Endodermal cell (in vitro differentiated cells): ENCODE results near the gene ENKUR. TPM values are rescaled to one million over a fixed set of nuclear protein-coding genes. Genes with fewer than 3 reads are reported as not detected.

Experiments
- DNase-seq: peaks from one replicate; pipeline ENCODE4 v3.0.0-alpha.2; 2017
- H3K27ac ChIP-seq: 2 replicates; pipeline ENCODE4 v1.5.1; 2013; ENCODE audit warnings: mild to moderate bottlenecking, low read depth, low read length, moderate library complexity
- H3K27me3 ChIP-seq: 2 replicates; pipeline ENCODE4 v1.6.1; 2013; ENCODE audit warnings: mild to moderate bottlenecking, low read length, moderate library complexity; ENCODE audit not compliant: insufficient read depth, control insufficient read depth, poor library complexity, severe bottlenecking
- H3K36me3 ChIP-seq: 2 replicates; pipeline ENCODE4 v1.7.0; 2013; ENCODE audit warnings: mild to moderate bottlenecking, low read length, moderate library complexity; ENCODE audit not compliant: control insufficient read depth, insufficient read depth
- H3K4me1 ChIP-seq: one replicate; pipeline ENCODE4 v1.7.0; 2013; ENCODE audit warnings: low read length; ENCODE audit not compliant: control insufficient read depth, insufficient read depth
- H3K4me3 ChIP-seq: 2 replicates; pipeline ENCODE4 v1.5.1; 2013; ENCODE audit warnings: mild to moderate bottlenecking, low read length, moderate library complexity
- H3K9ac ChIP-seq: 2 replicates; pipeline ENCODE4 v1.6.1; 2013; ENCODE audit warnings: mild to moderate bottlenecking, low read length, moderate library complexity; ENCODE audit not compliant: poor library complexity, severe bottlenecking; ENCODE audit errors: extremely low read depth
- H3K9me3 ChIP-seq: 2 replicates; pipeline ENCODE4 v1.6.1; 2013; ENCODE audit warnings: mild to moderate bottlenecking, low read length, moderate library complexity; ENCODE audit not compliant: control insufficient read depth
- H3K27ac Mint-ChIP-seq: 2 replicates; pipeline ENCODE4 v1.8.0; 2020; ENCODE audit warnings: mixed read lengths
- H3K27me3 Mint-ChIP-seq: 2 replicates; pipeline ENCODE4 v1.8.0; 2021; ENCODE audit warnings: mild to moderate bottlenecking, mixed read lengths; ENCODE audit not compliant: insufficient read depth
- H3K36me3 Mint-ChIP-seq: 2 replicates; pipeline ENCODE4 v1.8.0; 2020; ENCODE audit warnings: low read depth, mixed read lengths
- H3K4me1 Mint-ChIP-seq: 2 replicates; pipeline ENCODE4 v1.8.0; 2020; ENCODE audit warnings: mixed read lengths
- H3K4me3 Mint-ChIP-seq: 2 replicates; pipeline ENCODE4 v1.8.0; 2020; ENCODE audit warnings: mild to moderate bottlenecking, moderate library complexity, mixed read lengths
- H3K9me3 Mint-ChIP-seq: 2 replicates; pipeline ENCODE4 v1.8.0; 2020; ENCODE audit warnings: mild to moderate bottlenecking, mixed read lengths
- WGBS, 2 experiments: methylation state at CpG; one replicate each; pipeline versions ENCODE4 v1.1.5 to v1.1.7; 2013; ENCODE audit warnings: missing lambda C conversion rate in 2 of 2, mixed read lengths in 1 of 2; ENCODE audit not compliant: insufficient coverage in 1 of 2, insufficient read length in 1 of 2; 5-methylcytosine and 5-hydroxymethylcytosine counted together
- total RNA-seq, 2 donors: library from RNA; stranded (reverse); fragmentation: NEBNext Ultra II Directional in 1 of 2; extraction: Animal tissue kit (Norgen Biotek cat#: 25700) in 1 of 2; gene quantifications; 2 replicates in 1 of 2; 3 replicates in 1 of 2; pipeline ENCODE4 v1.2.1, GENCODE V29; 2021
- TF ChIP-seq, protein P1 (sequence below): fragments of 200-600 bp; sonication (generic); conservative IDR thresholded peaks from 2 replicates; pipeline ENCODE4 v1.5.0; 2021; ENCODE audit warnings: antibody characterized with exemption, mild to moderate bottlenecking

The ENKUR gene
- total RNA-seq, 2 donors from 2014 or later: not detected

DNA sequence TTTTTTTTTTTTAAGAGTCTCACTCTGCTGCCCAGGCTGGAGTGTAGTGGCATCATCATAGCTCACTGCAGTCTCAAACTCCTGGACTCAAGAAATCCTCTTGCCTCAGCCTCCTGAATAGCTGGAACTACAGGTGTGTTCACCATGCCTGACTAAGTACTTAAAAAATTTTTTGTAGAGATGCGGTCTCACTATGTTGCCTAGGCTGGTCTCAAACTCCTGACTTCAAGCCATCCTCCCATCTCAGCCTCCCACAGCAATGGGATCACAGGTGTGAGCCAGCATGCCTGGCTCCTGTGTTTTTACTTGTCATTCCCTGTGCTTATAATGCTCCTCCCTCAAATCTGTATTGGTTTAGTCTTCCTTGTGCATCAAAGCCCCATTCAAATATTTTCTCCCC, 47.2 kb upstream of the ENKUR start:
- H3K27ac Mint-ChIP-seq: no peak overlapping the region
- no peaks in the 10 kb centered on the region for H3K27me3 ChIP-seq

DNA sequence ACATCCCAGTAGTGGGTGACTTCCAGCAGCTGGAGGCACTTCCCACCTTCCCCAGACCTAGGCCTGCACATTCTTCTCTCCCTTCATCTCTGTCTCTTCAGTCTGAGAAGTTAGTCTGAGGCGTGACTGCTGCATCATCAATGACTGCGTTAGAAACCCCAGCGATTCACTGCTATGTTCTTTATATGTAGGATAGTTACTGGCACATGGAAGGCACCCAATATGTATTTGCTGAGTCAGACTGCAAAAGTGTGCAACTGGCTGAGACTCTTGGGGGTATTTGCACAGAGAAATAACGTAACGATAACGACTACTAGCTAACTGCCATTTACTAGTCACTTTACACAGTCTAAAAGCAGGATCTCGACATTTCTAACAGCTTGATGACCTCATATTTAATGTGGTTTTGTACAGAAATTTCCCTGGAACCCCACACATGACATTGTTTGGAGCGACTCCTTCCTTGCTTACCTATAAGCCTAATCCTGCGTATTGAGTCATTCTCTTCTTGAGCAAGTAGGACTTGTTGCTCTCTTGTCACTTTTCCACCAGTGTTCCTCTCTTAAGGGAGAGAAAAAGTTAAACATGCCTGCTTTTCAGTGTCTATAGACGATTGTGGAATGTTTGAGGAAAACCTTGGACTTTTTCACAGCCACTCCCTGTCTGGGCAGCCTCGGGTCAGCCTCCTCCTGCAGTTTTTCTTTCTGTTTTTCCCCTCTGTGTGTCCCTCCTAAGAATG, 45.9 kb upstream of the ENKUR start:
- H3K36me3 ChIP-seq: no peaks in the 10 kb centered on the region
- WGBS, 2 experiments: 85 to 92% methylated on average over 8 to 11 of the region's 11 CpGs
- no peak overlapping the region for H3K9ac ChIP-seq
- no peak overlapping the region for H3K4me3 ChIP-seq
- Mint-ChIP-seq H3K36me3 (no peaks in the 10 kb centered on the region), H3K4me1 (peaks cover 8% of the 10 kb centered on the region), H3K27ac (no peak overlapping the region), H3K27me3 (peaks cover 11% of the 10 kb centered on the region), H3K4me3 (no peak overlapping the region), H3K9me3 (no peaks in the 10 kb centered on the region)
- H3K27ac ChIP-seq: no peak overlapping the region
- no peaks in the 10 kb centered on the region for H3K9me3 ChIP-seq
- no peak for DNase-seq
- no peaks in the 10 kb centered on the region for H3K27me3 ChIP-seq
- H3K4me1 ChIP-seq: no peaks in the 10 kb centered on the region
- TF ChIP-seq, protein P1, sequence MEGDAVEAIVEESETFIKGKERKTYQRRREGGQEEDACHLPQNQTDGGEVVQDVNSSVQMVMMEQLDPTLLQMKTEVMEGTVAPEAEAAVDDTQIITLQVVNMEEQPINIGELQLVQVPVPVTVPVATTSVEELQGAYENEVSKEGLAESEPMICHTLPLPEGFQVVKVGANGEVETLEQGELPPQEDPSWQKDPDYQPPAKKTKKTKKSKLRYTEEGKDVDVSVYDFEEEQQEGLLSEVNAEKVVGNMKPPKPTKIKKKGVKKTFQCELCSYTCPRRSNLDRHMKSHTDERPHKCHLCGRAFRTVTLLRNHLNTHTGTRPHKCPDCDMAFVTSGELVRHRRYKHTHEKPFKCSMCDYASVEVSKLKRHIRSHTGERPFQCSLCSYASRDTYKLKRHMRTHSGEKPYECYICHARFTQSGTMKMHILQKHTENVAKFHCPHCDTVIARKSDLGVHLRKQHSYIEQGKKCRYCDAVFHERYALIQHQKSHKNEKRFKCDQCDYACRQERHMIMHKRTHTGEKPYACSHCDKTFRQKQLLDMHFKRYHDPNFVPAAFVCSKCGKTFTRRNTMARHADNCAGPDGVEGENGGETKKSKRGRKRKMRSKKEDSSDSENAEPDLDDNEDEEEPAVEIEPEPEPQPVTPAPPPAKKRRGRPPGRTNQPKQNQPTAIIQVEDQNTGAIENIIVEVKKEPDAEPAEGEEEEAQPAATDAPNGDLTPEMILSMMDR: no peak

More for the DNA sequence above, 47.2 kb upstream of the ENKUR start:
- peaks cover 10% of the 10 kb centered on the region for H3K4me1 Mint-ChIP-seq
- H3K36me3 Mint-ChIP-seq: no peaks in the 10 kb centered on the region
- H3K27ac ChIP-seq: no peak overlapping the region
- TF ChIP-seq, protein P1: no peak
- WGBS, 2 experiments: 95 to 100% methylated on average over 1 of the region's 1 CpG
- H3K9me3 Mint-ChIP-seq: no peaks in the 10 kb centered on the region
- no peaks in the 10 kb centered on the region for H3K36me3 ChIP-seq
- H3K4me3 ChIP-seq: no peak overlapping the region
- no peak overlapping the region for H3K4me3 Mint-ChIP-seq
- DNase-seq: no peak
- H3K4me1 ChIP-seq: peaks cover under 1% of the 10 kb centered on the region
- no peaks in the 10 kb centered on the region for H3K9me3 ChIP-seq
- no peak overlapping the region for H3K9ac ChIP-seq
- H3K27me3 Mint-ChIP-seq: peaks cover 14% of the 10 kb centered on the region

DNA sequence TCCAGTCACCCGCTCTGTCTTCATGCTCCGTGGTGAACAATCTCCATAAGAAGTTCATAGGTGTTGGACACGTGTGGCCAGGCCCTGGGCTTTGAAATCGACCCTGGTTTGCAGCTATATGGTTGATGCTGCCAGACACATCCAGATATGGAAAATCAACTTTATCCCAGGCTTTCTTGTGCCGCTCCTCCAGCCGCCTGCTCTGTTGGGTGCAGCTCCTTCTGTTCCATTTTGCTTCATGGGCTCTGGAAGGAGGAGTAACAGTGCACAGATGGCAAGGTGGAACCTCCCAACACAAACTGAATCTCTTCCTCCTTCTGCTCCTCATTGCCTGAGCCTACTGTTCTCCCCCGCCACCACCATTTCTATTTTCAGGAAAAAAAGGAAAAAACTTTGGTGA, 45.2 kb upstream of the ENKUR start:
- peaks cover 8% of the 10 kb centered on the region for H3K4me1 Mint-ChIP-seq
- no peaks in the 10 kb centered on the region for H3K9me3 Mint-ChIP-seq
- peaks cover 8% of the 10 kb centered on the region for H3K27me3 Mint-ChIP-seq
- Histone ChIP-seq H3K27me3 (no peaks in the 10 kb centered on the region), H3K9me3 (no peaks in the 10 kb centered on the region), H3K4me3 (no peak overlapping the region), H3K4me1 (no peaks in the 10 kb centered on the region), H3K9ac (no peak overlapping the region), H3K27ac (no peak overlapping the region), H3K36me3 (no peaks in the 10 kb centered on the region)
- 87 to 100% methylated on average over 7 of the region's 7 CpGs for WGBS, 2 experiments
- DNase-seq: no peak
- H3K27ac Mint-ChIP-seq: no peak overlapping the region
- no peaks in the 10 kb centered on the region for H3K36me3 Mint-ChIP-seq
- no peak overlapping the region for H3K4me3 Mint-ChIP-seq
- TF ChIP-seq, protein P1: no peak
